Measurements from ENCODE around the gene HSPA9. TPM values are rescaled to one million over a fixed set of nuclear protein-coding genes. Genes with fewer than 3 reads are reported as not detected.

HSPA9 gene
- polyA plus RNA-seq, 3 donors = 345 to 376 (median 350) TPM

DNA sequence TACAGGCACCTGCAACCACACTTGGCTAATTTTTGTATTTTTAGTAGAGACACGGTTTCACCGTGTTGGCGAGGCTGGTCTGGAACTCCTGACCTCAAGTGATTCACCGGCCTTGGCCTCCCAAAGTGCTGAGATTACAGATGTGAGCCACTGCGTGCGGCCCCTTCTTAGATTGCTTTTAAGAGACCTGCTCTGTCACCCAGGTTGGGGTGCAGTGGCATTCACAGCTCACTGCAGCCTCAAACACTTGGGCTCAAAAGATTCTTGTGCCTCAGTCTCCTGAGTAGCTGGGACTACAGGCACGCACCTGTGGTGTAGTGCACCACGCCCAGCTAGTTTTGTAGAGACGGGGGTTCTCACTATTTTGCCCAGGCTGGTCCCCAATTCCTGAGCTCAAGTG is 11.0 kb downstream of the HSPA9 start:
- no peak for DNase-seq (ENCODE audit: low read depth in 3 of 3, low spot score in 2 of 3)

DNA sequence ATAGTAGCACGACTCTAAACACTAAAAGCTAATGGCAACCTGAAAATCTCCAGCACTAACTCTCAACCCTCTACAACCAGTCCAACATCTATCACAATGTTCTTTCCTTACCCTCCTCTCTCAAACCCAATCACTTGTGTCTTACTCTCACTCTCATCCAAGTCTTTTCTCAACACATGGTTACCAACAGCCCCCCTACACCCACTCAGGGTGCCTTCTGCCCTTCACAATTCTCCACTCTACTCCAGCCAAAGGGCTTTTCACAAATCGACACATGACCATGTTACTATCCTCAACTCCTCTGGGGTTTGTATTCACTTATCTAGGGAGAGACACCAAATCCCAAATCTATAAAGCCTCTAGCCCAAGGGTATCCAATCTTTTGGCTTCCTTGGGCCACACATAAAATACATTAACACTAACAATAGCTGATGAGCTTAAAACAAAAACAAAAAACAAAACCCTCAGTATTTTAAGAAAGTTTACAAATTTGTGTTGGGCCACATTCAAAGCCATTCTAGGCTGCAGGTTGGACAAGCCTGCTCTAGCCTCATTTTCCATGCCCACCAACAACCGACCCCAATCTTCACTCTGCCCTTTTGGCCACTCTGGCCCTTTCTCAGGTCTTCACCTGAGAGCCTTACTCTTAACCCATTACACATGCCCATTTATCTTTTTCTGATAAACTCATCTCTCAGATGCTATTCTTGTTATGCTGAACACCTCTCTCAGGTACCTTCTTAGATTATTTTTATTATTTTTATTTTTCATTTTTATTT is 11.7 kb downstream of the HSPA9 start:
- DNase-seq (ENCODE audit: low read depth in 3 of 3, low spot score in 2 of 3) = no peak

DNA sequence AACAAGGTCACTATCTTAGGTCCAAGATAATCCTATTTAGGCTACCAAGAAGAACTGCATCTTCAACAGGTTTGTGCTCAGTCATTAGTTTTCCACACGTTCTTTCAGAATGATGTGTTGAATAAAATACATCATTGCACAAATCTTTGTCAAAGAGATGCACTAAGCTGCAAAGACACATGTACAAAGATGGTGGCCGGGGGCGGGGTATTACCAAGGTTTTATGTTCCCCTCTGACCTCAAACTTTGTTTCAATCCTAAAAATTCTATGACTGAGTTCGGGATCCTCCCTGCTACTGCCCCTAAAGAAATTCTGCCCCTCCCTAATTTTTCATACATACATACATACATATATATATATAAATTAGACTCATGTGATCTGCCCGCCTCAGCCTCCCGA is 14.2 kb downstream of the HSPA9 start:
- no peak for DNase-seq (ENCODE audit: low read depth in 3 of 3, low spot score in 2 of 3)

DNA sequence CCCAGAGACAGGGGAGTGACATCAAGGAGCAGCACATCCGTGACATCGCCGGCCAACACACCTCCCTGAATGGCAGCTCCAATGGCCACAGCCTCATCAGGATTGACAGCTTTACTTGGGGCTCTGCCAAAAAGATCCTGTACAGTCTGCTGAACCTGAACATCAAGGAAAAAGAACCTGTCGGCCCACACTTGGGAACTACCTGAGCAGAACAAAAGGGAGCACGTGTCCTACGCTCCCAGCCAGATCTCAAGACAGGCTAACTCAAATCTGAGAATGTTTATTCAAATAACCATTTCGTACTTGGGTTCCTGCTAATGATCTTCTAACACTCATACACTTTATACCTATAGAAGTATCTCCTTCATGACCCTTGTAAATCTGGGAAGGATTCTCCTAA is 15.3 kb downstream of the HSPA9 start:
- no peak for DNase-seq (ENCODE audit: low read depth in 3 of 3, low spot score in 2 of 3)

DNA sequence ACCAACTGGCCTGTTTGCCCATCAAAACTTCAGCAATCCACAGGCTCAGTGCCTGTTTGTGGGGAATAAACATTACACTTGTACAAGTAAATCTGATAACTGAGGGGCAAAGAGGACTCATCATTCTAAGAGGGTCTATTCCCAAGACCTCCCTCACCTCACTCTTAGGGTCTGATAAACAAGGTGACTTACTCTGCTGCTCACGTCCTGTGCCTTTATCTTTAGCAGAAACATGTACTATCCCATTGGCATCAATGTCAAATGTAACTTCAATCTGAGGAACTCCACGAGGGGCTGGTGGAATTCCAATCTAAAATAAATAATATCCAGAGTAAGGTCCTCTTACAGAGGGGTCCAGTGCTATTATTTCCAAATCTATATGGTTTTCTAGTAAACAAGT is 17.5 kb downstream of the HSPA9 start:
- no peak for DNase-seq (ENCODE audit: low read depth in 3 of 3, low spot score in 2 of 3)

DNA sequence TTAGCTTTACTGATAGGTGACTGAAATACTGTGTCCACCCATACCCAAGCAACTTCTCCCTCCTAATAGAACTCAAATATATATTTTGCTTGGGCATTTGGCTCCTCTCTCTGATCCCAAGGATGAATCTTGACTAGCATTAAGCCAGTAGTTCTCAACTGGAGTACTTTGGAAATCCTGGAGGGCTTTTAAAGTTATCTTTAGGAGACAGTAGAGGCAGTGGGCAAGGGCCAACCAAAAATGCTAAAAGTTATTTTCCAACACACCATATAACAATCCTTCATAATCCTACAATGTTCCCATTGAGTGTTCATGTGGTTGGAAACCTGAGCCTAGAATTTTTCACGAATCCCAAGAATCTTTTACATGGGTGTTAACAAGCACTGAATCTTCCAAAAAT is 21.1 kb downstream of the HSPA9 start:
- DNase-seq (ENCODE audit: low read depth in 3 of 3, low spot score in 2 of 3) = no peak

DNA sequence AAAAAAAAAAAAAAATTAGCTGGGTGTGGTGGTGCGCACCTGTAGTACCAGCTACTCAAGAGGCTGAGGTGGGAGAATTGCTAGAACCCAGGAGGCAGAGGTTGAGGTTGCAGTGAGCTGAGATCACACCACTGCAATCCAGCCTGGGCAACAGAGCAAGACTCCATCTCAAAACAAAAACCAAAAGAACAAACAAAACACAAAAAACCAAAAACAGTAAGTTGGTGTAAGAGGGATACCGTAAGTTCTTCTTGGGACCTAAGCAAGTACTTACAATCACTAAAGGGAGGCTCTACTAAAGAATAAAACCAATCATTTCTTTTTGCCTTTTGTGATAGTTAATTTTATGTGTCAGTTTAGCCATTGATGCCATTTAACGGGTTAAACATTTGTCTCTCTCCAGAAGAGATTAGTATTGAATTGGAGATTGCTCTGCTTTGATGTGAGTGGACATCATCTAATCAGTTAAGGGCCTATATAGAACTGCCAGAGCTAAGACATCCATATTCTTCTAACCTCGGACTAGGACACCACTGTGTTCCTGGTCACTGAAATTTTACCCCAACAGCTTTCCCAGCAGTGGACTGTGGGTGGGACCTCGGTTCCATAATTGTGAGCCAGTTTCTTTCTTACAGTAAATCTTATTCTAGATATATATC is 21.6 kb downstream of the HSPA9 start:
- DNase-seq (ENCODE audit: low read depth in 3 of 3, low spot score in 2 of 3) = no peak

DNA sequence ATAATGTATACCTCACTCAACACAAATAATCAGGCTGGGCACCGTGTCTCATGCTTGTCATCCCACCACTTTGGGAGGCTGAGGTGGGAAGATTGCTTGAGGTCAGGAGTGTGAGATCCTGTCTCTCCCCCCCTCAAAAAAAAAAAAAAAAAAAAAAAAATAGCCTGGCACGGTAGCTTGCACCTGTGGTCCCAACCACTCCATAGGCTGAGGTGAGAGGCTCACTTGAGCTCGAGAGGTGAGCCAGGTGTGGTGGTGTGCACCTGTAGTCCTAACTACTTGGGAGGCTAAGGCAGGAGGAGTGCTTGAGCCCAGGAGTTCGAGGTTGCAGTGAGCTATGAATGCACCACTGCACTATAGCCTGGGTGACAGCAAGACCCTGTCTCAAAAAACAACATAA is 22.5 kb downstream of the HSPA9 start:
- no peak for DNase-seq (ENCODE audit: low read depth in 3 of 3, low spot score in 2 of 3)

DNA sequence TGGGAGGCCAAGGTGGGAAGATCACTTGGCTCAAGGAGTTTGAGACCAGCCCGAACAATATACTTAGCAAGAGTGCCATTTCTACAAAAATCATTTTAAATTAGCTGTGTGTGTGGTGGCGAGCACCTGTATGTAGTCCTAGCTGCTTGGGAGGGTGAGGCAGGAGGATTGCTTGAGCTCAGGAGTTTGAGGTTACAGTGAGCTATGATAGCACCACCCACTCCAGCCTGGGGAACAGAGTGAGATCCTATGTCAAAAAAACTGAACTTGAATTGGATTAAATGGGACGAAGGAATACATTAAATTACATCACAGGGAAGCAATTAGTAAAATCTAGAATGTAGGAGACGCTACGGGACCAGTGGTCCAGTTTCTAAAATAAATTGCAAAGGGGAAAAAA is 25.8 kb downstream of the HSPA9 start:
- DNase-seq (ENCODE audit: low read depth in 3 of 3, low spot score in 2 of 3) = no peak

DNA sequence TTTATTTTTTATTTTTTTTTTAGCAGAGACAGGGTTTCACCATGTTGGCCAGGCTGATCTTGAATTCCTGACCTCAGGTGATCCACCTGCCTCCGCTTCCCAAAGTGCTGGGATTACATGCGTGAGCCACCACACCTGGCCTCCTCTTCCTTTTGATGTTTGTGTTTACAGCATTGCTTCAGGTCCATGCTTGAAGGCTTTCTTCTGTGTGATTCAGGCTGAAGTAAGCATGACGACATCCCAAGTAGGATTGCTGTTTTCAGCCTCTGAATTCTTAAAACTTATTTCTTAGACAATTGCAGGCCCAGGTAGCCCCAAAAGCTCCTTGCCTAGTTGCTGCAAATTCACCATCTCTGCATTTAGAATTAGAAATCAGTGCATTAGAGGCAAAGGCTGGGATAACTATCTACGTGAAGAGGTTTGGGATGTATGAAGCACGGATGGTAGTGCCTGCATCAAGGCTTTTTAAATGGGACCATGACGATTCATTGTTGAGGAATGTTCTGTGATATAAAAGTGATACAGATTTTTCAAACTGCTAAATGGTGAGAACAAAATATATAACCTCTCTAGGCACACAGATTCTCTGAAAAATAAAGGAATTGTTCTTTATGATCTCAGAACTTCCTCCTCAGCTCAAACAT is 29.2 kb downstream of the HSPA9 start:
- DNase-seq (ENCODE audit: low read depth in 3 of 3, low spot score in 2 of 3) = no peak

DNA sequence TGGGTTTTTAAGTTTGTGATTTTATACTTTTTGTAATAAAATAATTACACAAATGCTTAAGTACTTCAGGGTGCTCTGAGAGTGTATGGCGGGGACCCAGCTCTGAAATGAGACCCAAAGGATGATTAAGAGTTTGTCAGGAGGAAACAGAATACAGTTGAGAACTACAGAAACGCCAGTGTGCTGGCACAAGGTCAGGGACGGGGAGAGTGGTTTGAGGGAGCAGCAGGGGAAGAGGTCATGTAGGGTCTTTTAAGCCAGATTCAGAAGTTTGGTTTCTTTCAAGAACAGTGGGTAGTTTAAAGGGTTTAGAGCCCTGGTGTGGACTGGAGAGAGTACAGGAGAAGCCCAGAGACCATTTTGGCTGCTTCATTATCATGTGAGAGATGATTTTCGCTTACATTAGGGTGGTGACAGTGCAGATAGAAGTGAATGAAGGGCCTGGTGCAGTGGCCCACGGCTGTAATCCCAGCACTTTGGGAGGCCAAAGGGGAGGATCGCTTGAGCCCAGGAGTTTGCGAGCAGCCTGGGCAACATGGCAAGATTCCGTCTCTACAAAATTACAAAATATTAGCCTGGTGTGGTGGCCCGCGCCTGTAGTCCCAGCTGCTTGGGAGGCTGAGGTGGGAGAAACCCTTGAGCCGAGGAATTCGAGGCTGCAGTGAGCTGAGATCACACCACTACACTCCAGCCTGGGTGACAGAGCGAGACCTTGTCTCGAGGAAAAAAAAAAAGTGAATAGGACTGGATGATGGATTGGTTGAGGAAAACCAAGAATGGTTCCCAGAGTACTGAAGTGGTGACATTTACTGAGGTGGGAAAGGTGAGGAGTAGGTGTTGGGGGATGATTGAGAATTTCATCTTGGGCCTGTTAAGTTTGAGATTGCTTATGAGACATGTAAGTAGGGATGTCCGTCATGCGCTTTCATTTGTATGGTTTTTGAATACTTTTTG is 30.7 kb downstream of the HSPA9 start:
- DNase-seq (ENCODE audit: low read depth in 3 of 3, low spot score in 2 of 3) = no peak

DNA sequence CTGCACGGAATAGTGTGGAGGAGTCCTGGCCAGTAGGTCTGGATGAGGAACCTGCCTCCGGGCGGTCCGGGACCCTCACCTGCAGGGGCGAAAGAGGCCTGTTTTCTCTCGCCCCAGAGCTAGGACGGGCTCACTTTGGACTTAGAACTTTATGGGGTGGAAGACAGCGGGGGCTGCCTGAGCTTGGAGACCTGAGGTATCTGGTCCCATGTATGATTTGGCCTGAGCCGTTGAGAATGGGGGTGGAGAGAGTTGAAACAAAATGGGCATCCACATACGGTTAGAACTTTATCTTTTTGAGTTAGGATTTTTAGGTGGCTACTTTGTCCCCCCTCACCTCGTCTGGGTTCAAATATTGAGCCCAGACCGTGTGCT is 31.5 kb downstream of the HSPA9 start:
- no peak for DNase-seq (ENCODE audit: low read depth in 3 of 3, low spot score in 2 of 3)

DNA sequence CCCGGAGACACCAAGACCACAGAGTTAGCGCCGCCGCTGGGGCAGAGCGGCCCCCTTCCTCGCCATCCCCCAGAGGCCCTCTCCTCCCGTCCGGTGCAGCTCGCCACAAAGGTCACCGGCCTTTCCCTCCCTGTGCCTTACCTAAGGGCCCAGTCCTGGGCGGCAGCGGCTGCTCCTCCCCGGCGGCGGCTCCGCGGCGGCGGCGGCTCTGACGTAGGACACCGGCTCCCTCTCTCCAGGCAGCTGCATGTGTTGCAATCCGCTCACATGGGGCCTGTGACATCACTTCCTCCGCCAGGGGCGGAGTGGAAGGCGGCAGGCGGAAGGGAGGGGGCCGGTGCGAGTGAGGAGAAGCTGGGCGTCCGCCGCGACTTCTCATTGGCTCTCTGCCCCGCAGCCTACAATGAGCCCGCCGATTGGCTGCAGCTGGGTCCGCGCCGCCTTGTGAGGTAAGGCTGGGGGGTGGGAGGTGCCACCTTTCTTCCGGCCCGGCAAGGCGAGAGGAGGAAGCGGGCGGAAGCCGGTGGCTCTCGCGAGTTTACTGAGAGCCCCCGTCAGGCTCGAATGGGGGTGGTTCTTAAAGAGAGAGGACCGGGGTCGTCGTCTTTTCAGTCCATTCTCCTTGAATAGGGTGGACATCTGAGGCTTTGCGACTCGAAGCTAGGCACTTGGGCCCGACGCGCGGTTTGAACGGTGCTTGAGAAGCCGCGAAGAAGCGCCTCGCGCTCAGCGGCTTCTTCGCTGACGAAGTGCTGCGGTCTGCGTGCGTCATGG is 32.1 kb downstream of the HSPA9 start, which contains the start of gene ETF1:
ETF1 (minus strand) TSS at position 281 of the 774 bp plus-strand sequence. CDS start 318 bp downstream, outside the sequence.
- peak; percentile 95 to 99 (median 99) for DNase-seq (ENCODE audit: low read depth in 3 of 3, low spot score in 2 of 3)

DNA sequence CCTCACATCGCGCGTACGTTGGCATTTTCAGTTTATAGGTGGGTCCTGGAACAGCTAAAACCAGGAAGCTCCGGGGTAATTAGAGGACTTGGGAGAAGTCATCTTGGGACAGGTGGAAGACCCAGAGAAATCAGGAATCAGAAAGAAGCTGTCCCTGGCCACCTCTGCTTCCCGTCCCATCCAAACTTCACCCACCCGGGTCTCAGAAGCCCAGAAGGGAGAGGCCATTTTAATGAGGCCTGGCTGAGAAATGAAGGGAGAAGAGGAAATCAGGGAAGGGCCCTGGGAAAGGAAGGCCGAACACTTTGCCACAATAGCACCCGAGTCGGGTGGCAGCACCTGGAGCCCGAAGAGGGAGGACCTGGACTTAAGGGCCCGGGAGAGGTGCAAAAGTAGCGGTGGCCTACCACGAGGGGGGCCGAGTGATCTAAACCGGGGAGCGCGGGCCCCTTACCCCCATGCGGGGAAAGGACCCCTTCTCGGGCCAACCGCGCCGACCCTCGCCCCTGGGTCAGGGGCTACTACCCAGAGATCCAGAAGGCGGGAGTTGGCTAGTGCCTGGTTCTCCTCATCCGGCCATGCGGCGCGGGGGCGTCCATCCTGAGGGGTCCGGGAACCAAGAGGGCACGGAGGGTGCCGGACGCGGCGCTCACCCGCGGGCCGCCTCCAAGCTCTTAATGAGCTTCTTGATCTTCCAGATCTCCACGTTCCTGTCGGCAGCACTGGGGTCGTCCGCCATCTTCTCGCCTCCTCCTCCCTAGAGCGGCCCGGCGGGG is 32.8 kb downstream of the HSPA9 start:
- no peak for DNase-seq (ENCODE audit: low read depth in 3 of 3, low spot score in 2 of 3)

DNA sequence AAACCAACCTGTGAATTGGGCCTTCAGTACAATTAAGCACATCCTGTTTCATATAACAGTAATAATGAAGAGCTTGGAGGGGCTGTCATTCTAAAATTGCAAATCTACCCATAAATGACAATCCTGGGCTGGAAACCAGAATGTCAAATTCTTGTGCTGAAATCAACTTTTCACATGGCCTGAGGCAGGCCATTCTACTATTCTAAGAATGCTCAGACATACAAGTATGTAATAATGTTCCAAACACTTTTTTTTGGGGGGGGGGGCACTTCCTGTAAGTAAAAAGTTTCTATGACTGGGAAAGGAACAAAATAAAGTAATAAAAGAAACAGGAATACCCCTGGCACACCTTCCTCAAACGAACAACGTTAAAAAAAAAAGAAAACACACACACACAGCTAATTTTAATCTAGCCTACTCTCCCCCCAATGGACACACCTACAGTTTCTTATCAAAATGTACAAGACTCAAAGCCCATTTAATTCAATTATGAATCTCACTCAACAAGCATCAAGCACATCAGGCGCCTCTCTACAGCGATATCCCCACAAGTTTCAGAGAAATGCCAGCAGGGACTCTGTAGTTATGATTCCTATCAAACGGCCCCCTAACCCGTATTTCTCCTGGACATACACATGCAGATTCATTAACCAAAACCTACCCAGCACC is 33.6 kb downstream of the HSPA9 start:
- DNase-seq (ENCODE audit: low read depth in 3 of 3, low spot score in 2 of 3) = no peak

DNA sequence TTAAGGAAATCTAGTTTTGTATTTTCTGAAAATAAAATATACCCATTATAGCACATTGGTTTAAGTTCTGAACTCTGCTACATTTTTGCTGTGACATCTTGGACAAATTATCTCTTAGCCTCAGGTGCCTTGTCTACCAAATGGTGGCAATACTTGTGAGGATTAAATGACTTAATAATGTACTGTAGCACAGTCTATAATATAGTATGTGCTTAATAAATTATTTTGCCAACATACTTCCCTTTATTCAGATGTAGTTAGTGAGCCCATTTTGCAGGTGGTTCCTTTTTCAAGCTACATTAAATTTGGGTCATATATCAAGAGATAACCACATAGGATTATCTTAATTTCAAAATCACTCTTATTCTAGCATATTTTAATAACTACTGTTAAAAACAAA is 35.4 kb downstream of the HSPA9 start:
- DNase-seq (ENCODE audit: low read depth in 3 of 3, low spot score in 2 of 3) = no peak

DNA sequence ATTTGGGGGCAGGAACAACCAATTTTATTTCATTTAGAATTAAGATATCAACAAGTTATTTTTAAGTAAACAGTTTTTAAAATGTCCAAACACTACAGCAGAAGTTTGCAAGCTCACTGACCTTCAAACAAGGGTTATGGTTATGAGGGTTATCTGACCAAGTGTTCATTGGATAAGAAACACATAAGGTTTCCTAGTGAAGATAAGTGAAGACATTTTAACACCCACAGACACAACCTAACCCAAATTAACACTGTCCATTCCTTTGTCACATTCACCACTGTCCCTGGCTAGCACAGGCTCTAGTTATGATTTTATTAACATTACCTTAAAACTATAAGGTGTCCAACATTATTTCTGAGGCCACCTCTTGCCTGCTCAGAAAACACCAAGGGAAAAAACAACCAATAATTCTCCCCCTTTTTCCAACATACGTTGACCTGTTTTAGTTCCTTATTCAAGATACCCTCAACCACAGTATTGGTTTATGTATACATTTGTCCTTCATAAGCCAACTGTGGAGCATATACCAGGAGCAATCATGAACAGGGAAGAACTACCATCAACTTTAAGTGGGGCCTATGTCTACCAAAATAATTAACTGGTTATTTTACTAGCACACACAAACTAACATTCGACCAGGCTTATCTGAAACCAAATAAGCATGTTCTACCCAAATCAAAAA is 36.1 kb downstream of the HSPA9 start:
- no peak for DNase-seq (ENCODE audit: low read depth in 3 of 3, low spot score in 2 of 3)

DNA sequence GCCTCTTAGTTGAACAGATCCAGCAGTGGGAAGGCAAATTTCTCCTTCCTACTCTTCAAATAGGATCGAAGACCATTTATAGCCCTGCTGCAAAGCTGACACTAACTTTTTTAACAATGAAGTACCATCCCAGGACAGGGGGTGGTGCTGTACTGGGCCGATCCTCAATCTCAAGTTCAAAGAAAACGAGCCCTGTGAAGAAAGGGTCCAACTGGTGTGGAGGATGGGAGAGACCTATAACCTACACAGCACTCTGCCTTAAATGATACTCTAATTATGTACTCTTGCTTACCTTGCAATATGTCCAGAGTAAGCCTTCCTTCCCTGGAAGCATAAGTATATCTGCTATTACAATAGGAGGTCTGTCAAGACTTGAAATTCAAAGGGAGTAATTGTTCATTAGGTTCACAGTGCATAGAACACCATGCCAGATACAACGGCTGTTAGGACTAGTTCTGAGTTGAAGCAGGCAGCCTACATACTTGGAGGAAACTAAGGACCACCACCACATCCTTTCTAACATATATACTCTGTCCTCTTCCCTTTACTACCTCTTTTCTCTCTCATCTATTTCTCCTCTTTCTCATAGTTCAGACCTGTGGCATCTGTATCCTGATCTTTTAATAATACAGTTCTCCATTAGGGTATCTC is 38.4 kb downstream of the HSPA9 start:
- no peak for DNase-seq (ENCODE audit: low read depth in 3 of 3, low spot score in 2 of 3)

Data from right renal cortex interstitium (tissue), 3 donors.